GM18499 (cell line): Measurements from ENCODE around the gene CYTH3.

Experiments used
- ATAC-seq: cut with Tn5 transposase; IDR thresholded peaks from one replicate; pipeline ENCODE4 v1.9.1; 2021; ENCODE audit warnings: moderate number of reproducible peaks; ENCODE audit not compliant: insufficient read depth, unreplicated experiment

Gene CYTH3

DNA sequence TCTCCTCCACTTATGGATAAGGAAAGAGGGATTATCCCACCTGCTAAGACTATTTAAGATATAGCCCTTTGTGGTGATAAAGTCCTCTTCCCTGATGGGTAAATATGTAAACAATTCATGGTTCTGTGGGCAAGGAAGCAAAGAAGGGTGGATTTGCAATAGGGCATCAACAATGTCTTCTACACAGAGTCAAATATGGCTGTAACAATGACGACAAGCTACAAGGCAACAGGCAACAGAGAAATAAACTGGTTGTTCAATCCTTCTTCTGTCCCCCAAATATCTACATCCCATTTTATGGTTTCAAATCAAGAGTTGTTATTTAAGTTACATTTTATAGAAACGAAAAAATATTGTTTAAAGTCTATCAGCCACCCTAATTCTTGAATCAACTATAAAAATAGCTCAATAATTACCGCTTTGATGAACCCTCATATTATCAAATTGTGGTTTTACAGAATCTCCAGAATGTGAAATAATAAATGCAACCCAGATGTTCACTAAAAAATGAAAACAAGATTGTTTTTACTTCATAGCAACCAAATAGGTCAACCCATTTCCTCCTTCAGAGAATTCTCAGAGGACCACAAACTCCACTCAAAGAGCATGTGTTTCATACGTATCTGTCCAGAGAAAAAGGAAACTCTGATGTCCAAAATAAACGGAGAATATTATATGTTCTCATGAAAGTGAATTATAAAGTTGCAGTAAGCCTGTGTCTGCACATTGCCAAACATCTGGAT, 13.8 kb downstream of the CYTH3 start:
- ATAC-seq = no peak

GRCh38 chr7:6257675-6258074, 14.7 kb downstream of the CYTH3 start:
- ATAC-seq = no peak

- ATAC-seq = peak; percentile 56
These were observed 15.5 kb downstream of the CYTH3 start for GRCh38 chr7:6256677-6257535.

DNA sequence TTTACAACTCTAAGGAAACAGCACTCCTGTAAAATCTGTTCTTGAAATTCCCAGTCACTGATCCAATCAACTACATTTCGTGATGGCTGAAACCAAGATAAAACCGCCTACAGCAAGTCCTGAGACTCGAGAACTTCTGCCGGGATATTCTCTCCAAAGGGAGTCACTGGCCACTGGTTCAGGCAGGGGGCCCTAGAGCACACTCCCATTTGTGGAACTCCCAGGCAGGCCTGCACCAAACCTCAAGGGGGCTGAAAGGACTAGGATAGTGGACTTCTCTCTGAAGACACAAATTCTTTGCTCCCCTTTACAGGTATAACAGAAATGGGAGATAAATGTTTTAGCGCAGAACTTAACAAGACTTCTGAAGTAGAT, 16.3 kb downstream of the CYTH3 start:
- no peak for ATAC-seq

- ATAC-seq = no peak
These were observed 17.6 kb downstream of the CYTH3 start for GRCh38 chr7:6254866-6255265.

DNA sequence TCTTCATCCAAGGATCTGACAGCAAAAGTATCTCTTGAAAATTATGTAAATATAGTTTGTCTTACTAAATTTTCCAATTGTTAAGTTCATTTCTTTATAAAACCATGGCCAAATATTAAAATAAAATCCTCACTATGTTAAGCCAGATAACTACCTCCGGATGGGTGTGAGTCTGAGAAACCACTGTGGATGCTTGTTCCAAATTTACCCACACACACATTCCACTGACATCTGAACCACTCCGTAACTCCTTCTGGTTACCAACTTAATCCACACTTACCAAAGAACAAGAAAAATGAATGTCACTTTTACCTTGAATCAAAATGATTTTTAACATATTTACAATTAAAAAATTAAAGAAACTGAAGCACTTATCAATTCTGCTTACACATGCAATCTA, 19.7 kb downstream of the CYTH3 start:
- no peak for ATAC-seq

DNA sequence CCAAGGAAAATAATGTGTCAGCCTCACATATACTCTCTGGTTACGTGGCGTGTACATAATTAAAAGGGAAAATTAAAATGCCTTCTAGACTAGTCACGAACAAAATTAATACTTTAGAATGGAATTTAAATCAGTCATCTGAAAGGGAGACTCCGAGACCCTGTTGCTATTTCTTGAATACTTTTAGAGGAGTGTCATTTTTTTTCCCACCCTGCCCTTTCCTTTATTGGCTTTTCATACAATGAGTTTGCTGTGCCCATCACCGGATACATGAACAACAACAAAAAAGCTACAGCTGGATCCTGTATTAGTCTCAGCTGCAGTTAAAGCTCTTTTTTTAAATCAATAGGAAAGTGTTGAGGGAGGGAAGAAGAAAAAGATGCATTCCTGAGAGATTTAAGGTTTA, 20.1 kb downstream of the CYTH3 start:
- ATAC-seq = no peak

GRCh38 chr7:6251653-6252052, 20.8 kb downstream of the CYTH3 start:
- no peak for ATAC-seq

- ATAC-seq = no peak
These were observed 22.0 kb downstream of the CYTH3 start for GRCh38 chr7:6250364-6250833.

- no peak for ATAC-seq
These were observed 23.4 kb downstream of the CYTH3 start for GRCh38 chr7:6249043-6249442.

DNA sequence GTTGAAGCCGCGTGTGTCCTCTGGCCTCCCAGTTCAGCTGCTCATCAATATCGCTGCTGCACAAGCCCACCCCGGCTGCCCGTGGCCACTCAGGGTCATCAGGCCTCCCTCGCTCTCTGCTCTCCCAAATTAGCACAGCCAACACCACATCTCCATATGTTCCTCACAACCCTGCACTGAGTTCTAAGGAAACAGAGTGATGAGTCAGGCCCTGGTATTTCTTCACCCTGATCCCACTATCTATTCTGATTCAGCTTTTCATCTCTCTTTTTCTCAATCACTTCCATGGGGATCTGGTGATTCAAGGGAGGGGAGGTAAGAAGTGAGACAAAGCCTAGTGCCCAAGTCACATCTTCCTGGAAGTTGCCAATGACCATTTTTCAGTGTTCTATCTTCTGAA, 23.8 kb downstream of the CYTH3 start:
- ATAC-seq = no peak

DNA sequence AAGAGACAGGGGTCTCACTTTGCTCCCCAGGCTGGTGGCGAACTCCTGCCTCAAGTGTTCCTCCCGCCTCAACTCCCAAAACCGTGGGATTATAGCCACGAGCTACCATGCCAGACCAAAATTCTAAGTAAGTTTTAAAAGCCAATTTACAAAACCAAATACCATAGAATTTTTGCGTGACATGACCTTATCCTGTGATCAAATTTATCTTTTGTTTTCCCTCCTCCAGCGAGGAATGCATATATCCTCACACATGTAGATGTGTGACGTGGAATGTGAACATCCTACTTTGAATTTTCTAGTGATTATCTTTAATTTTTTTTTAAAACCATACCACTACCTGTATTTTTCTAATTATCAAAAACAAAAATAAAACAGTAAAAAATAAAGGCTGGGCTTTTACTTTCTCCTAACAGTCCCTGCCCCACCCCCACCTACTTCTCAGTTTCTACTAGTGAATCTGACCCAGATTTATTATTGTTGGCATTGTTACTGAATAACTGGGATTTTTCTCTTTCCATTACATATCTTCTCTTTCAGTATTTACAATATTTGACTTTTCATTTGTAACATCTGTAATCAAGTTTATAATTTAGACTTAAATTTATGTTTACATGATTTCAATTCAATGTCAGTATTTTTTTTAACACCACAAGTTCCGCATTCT, 26.0 kb downstream of the CYTH3 start:
- no peak for ATAC-seq

- ATAC-seq = no peak
These were observed 28.4 kb downstream of the CYTH3 start for GRCh38 chr7:6244021-6244420.

- no peak for ATAC-seq
These were observed 29.3 kb downstream of the CYTH3 start for GRCh38 chr7:6243168-6243567.

GRCh38 chr7:6242561-6242960, 29.9 kb downstream of the CYTH3 start:
- no peak for ATAC-seq

DNA sequence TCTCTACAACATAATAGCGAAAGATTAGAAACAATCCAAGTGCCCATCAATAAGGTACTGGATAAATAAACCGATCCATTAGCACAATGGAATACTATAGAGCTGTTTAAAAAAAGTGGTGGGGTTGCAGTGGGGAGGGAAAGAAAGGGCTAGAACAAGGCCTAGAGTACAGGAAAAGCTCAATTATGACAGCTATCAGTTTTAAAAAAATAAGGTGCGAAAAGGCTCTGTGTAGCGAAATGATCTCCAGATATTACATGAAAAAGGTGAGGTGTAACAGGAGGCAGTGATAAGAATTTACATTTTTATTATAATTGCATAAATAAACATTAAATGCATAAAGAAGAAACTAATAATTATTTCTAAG, 30.8 kb downstream of the CYTH3 start:
- ATAC-seq = no peak

GRCh38 chr7:6238309-6238925, 34.0 kb downstream of the CYTH3 start:
- ATAC-seq = no peak

GRCh38 chr7:6237730-6238129, 34.7 kb downstream of the CYTH3 start:
- no peak for ATAC-seq

DNA sequence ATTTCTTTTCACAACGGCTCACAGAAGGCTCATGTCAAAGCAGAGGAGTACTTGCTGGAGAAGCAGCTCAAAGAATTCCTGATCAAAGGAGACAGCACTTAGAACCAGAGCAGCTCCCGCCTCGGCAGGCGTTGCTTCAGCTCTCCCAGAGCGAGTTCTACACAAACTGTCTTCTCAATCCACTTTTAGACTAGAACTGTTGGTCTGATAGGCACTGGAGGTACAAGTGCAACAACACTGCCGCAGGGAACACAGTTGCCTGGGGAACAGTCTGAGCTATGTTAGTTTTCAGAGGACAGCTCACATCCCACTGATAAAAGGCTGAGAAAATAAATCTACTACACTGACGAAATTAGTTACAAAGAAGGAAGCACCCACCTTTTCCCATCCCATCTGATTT, 35.4 kb downstream of the CYTH3 start:
- ATAC-seq = no peak

DNA sequence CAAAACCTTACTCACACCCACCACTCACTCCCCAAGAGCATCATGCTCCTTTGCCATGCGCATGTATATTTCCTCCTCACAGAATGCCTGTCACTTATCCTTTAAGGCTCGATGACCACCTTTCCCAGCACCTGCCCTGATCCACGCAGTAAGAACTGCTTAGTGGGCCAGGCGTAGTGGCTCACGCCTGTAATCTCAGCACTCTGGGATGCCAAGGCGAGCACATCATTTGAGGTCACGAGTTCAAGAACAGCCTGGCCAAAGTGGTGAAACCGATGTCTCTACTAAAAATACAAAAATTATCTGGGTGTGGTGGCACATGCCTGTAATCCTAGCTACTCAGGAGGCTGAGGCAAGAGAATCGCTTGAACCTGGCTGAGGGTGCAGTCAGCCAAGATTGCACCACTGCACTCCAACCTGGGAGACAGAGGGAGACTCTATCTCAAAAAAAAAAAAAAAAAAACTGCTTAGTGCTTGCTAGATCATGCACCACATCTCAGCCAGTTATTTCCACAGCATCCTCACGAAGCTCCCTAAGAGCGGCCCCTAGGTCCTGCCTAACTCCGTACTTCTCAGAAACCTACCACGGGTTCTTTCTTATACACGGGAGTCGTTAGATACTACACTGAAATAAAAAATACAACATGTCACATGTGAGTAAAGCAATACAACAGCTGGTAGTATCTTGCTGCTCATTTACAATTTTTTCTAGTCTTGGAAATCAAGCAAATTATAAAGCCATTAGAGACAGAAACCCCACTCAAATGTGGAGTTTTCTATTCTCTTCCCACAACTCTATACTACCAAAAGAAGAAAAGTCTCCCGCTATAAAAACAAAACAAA, 37.2 kb downstream of the CYTH3 start:
- no peak for ATAC-seq
